ENCODE results near the gene COTL1. TPM values are rescaled to one million over a fixed set of nuclear protein-coding genes. Genes with fewer than 3 reads are reported as not detected.

Gene COTL1
- total and polyA plus RNA-seq, 3 donors (not counting 1 experiment from before 2014, with no cell fraction given) = 79.2 to 202 (median 190) TPM

Other genes starting within 250 kb of the COTL1 start
- gene ATP2C2, start 249.5 kb downstream of the COTL1 start, total RNA-seq = under 1 TPM; 0.19 to 0.67 TPM
- gene ATP2C2, start 249.5 kb downstream of the COTL1 start, polyA plus RNA-seq = not detected
- gene MEAK7, start 113.4 kb downstream of the COTL1 start, total RNA-seq = 100 to 1,000 TPM in 1 of 2 donors, 10 to 100 TPM in 1; 73.5 to 107 TPM
- 67.1 TPM for gene MEAK7, start 113.4 kb downstream of the COTL1 start, polyA plus RNA-seq
- gene KLHL36, start 30.4 kb upstream of the COTL1 start, total RNA-seq = 100 to 1,000 TPM in 1 of 2 donors, 10 to 100 TPM in 1; 52.9 to 103 TPM
- 38.8 TPM for gene KLHL36, start 30.4 kb upstream of the COTL1 start, polyA plus RNA-seq
- gene USP10, start 81.9 kb upstream of the COTL1 start, total RNA-seq = 100 to 1,000 TPM in 1 of 2 donors, 10 to 100 TPM in 1; 60.5 to 111 TPM
- 82.9 TPM for gene USP10, start 81.9 kb upstream of the COTL1 start, polyA plus RNA-seq
- gene CRISPLD2, start 201.9 kb upstream of the COTL1 start, total RNA-seq = 1 to 10 TPM in 1 of 2 donors, under 1 TPM in 1; 0.83 to 2.3 TPM
- gene CRISPLD2, start 201.9 kb upstream of the COTL1 start, polyA plus RNA-seq = 0.59 TPM